Activated gamma-delta T cell (primary cell): ENCODE measurements around the gene TMPRSS4.

ENCODE experiments used
- DNase-seq: peaks from one replicate; lab custom pipeline; 2025; lab: John Stamatoyannopoulos, UW

Gene TMPRSS4

GRCh38 chr11:118079491-118079890 is 2.6 kb downstream of the TMPRSS4 start:
- no peak for DNase-seq

- DNase-seq = no peak
Observed at GRCh38 chr11:118080296-118080695, 3.4 kb downstream of the TMPRSS4 start.

GRCh38 chr11:118081241-118081958 is 4.5 kb downstream of the TMPRSS4 start:
- no peak for DNase-seq

DNA sequence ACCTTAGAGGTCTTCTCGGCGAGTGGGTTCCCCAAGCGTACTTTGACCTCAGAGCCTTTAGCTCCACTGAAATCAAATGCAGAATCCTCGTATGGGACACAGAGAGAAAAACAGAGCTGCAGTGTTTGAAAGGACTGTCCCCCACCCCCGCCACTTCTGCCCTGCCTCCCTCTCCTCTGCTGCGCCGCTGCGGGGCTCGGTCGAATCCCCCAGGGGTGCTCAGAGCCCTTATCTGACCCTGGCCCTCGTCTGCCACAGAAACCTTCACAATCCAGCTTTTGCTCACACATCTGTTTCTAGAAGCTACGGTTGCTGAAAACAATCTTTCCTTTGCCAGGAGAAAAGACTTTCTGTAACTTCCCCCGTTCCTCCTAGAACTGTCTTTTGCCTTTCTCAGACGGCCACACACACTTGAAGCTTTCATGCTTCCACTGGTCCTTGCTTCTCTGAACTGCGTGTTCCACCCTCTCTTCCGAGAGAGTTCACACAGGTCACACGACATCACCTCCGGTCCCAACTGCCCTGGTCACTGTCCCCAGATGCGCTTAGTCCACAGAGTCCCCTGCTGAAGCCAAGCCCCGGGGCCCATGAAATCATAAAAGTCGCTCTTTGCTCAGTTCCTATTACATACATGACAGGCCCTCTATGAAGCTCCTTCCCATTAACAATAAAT is 6.1 kb downstream of the TMPRSS4 start:
- no peak for DNase-seq

DNA sequence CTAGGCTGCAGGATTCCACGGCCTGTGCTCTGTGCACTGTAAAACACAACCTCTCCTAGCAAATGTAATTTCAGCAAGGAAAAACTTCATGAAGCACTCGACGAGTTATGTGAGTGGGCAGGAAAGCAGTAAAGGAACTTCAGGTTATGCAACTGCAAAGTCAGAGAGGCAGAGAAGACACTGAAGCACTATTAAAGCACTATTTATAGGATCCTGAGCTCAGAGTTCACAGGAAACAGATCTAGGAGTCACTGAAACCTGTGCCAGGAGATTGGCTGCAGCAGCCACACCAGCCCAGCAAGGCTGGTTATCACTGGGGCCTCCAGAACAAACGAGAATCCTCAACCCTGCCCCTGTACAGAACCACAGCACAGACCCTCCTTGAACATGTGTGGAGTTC is 7.4 kb downstream of the TMPRSS4 start:
- DNase-seq = no peak

DNA sequence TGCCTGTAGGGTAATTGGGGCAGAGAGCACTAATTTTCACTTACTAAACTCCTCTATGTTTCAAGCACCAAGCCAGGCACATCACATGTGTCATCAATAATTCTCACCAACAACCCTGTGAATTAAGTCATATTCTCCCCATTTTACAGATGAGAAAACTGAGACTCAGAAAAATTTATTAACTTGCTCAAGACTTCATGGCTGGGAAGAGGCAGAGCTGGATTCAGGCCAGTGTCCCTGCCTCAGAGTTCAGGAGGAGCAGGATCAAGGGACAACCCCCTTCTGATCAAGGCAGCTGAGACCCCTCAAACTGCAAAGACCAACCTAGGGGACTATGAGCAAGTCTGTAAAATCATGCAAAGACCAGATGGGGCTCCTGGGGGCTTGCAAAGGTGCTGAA is 7.8 kb downstream of the TMPRSS4 start:
- DNase-seq = no peak

GRCh38 chr11:118086913-118087768 is 10.3 kb downstream of the TMPRSS4 start, which contains the start of gene SMIM35:
TSS of gene SMIM35 (minus strand) at chr11:118086963. CDS start at chr11:118086757, 206 bp downstream.
- no peak for DNase-seq

- DNase-seq = no peak
Observed at GRCh38 chr11:118087931-118088330, 11.1 kb downstream of the TMPRSS4 start.

DNA sequence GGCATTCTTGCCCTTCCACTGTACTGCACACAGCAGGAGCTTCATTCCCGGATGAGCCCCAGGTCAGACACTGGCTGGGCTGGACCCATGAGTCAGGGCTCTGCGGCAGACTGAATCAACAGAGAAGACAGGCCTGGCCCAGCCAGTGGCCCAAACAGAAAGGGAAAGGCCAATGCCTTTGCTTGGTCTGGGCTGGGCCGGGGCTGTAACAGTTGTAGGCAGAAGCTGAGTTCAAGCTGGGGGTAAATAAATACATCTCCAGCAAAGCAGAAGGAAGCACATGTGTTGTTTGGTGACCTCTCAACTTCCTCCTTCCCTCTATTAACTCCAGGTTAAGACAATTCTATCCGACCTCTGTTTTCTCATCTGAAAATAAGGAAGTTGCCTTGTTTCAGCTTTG is 11.7 kb downstream of the TMPRSS4 start:
- no peak for DNase-seq

DNA sequence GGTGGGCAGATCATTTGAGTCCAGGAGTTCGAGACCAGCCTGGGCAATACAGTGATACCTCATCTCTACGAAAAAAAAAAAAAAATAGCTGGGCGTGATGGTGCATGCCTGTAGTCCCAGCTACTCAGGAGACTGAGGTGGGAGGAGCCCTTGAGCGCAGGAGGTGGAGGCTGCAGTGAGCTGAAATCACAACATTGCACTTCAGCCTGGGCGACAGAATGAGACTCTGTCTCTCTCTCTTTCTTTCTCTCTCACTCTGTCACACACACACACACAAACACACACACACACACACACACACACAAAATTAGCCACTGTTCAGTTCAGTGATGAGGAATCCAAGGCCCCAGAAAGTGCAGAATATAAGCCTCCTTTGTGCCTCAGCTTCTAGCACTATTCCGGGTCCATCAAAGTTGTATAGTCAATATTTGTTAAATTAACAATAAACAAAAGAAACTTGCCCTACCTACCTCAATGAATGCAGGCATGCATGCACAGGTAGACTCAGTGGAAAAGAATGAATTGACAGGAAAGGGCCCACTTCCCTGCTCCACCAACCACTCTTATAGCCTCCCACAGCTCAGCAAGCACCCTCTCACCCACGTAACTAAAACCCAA is 13.8 kb downstream of the TMPRSS4 start:
- DNase-seq = no peak

GRCh38 chr11:118091690-118092089 is 14.8 kb downstream of the TMPRSS4 start:
- DNase-seq = no peak

DNA sequence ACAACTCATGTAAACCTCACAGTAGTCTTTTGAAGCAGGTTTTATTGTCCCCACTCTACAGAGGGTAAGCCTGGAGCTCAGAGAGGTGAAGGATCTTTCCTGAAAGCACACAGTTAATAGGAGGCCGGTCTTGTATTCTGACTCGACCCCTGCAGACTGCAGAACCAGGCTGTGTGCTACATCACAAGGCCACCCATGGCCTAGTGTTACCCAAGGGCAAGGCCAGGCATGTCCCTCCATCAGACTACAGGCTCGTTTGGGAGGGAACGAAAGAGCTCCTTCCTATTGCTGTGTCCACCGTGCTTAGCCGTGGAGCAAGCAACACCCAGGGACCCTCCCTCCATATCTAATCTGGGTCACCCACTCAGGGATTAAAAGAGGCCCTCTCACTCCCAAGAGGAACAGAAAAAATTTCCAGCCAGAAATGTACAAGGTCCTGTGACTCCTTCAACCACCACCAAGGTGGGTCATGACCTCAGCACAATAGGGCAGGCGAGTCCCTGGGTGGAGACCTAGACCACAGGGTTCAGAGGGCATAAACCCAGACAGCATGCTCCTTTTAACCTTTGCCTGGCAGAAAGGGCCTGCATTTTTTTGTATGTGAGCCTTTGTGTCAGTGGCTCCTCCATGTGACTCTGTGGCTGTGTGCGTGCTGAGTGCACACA is 16.2 kb downstream of the TMPRSS4 start:
- DNase-seq = no peak

GRCh38 chr11:118095493-118095892 is 18.6 kb downstream of the TMPRSS4 start:
- no peak for DNase-seq

DNA sequence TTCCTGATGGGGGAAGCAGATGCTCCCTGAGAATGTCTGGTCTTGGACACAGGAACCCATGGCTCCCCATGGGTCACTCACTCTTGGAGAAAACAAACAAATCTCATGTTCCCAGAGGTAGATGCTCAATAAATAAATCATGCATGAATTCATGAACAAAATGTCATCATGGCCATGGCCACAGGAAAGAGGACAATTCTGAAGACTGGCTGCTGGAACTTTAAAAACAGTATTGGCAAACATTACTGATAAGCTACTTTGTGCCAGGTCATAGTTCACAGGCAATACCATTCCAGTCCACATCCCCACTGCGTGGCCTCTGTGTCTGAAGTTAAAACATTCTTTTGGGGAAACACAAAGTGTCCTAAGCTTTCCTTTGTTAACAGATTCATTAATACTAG is 19.1 kb downstream of the TMPRSS4 start:
- DNase-seq = no peak

DNA sequence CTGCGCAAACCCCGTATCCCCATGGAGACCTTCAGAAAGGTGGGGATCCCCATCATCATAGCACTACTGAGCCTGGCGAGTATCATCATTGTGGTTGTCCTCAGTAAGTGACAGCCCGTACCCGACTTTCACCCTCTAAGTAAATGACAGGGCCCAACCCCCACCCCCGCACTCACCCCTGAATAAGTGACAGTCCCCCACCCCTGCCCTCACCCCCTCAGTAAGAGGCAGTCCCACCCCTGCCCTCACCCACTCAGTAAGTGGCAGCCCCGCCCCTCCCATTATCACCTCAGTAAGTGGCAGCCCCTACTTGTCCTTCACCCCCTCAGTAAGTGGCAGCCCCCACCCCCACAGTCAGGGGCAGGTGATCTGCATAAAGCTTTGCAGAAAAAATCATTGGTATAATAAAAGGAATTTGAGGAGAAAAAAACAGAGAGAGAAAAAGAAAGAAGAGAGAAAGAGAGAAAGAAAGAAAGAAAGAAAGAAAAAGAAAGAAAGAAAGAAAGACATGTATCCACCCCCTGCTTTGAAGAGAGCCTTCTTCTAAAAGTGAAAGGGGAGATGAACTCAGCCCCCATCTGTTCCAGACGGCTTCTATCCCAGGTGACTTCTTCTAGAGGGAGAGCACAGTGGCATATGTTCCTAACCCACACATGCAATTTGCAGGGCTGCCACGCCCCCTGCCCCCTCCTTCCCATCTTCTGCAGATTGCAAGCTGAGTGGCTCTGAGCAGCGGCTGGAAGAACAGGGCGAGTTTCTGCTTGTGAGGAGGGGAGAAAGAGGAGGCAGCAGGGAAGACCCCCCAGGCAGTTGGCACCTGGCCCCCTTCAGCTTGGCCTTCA is 22.3 kb downstream of the TMPRSS4 start:
- no peak for DNase-seq

DNA sequence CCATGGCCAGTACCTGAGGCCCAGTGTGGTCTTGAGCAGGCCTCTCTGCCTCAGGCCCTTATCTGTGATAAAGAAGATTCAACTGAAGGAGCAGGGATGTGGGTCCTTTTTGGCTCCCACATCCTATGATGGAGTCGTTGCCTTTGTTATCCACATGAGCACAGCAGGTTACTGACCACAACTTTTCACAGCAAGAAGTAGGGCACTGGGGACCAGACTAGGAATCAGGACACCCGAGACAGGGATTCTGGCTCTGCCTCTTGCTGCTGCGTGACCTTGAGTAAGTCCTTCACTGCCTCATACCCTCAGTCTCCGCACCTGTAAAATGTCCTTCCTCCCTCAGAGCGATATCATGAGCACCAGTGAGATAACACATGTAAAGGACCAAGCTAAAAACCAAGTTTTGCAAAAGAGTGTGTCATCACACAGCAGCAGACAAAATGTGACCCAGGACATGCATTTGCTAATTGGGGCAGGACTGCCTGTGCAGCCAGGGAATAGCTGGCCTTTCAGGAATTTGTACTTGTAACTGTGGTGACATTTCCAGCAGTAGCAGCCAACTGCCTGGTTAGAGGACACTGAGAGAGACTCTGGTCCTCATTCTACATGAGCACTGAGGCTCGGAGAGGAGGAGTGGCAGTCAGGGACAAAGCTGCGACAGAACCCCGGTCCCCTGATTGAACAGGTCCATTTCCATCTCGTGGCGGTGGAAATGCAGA is 23.1 kb downstream of the TMPRSS4 start:
- DNase-seq = no peak

DNA sequence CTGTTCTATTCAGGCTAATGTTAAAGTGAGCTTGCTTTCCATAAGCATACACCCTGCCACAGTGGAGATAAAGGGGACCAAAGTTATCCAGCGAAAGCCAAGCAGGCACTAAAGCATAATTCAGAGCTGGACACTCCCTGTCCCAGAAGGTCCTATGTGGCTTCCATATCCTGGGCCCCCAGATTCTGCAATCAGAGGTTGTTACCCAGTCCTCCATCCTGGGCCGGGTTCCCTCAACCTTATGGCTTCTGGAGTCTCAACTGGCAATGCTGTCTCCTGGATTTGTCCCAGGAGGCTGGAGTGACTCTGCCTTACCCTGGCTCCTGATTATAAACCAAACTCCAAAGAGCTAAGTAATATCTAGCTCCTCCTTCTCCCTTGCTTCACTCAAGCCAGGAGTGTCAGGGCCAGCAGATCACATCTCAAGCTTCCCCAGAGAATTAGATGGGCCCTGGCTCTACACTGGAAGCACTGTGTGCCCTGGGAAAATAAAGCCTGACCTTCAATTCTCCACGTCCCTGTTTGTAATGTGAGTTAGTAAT is 23.9 kb downstream of the TMPRSS4 start:
- DNase-seq = no peak

DNA sequence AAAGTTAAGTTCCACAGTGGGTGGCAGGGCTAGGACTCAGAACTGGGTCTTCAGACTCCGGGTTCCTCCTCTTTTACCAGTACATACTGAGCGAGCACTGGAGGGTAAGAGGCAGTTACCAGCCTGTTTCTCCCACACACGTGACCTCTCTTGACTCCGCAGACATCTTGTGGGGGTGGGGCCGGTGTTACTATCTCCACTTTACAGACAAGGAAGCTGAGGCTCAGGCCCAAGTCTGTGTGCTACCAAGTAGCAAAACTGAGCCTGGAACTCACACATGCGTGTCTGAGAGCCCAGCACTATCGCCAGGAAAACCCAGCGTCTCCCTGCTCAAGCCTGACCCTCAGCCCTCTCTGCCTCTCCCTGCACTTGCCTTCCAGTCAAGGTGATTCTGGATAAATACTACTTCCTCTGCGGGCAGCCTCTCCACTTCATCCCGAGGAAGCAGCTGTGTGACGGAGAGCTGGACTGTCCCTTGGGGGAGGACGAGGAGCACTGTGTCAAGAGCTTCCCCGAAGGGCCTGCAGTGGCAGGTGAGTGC is 25.9 kb downstream of the TMPRSS4 start:
- DNase-seq = no peak

DNA sequence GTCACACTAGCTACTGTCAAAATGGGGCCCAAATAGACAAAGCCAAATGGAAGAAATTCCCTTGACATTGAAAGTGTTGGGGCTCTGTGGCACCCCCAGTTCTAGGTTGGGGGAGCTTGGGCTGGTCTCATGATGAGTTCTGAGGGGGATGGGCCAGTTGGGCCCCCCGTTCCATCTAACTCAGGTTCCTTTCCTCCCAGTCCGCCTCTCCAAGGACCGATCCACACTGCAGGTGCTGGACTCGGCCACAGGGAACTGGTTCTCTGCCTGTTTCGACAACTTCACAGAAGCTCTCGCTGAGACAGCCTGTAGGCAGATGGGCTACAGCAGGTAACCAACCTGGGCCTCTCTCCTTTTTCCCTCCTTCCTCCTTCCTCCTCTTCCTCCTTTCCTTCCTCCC is 27.6 kb downstream of the TMPRSS4 start:
- DNase-seq = no peak
